Tibial artery (tissue), 4 donors: ENCODE data around the gene SNAPC2.
A peak's percentile ranks its signal among the peaks of the same experiment; 100 is the strongest.

ENCODE experiments used
- DNase-seq, 2 donors: peaks; one replicate each; pipeline ENCODE4 v3.0.0-alpha.2; 2019
- H3K27ac ChIP-seq, 2 donors: fragments of 200-600 bp; sonication (generic) in 1 of 2; 1 replicate in 1 of 2; 2 replicates in 1 of 2; pipeline ENCODE4 v1.5.1; 2018 to 2019; ENCODE audit warnings: mild to moderate bottlenecking in 1 of 2
- H3K27me3 ChIP-seq, 2 donors: fragments of 200-600 bp; sonication (generic) in 1 of 2; one replicate each; pipeline versions ENCODE4 v1.5.1 to v1.6.0; 2016 to 2019
- H3K36me3 ChIP-seq, 3 donors: fragments of 200-600 bp; sonication (generic) in 2 of 3; one replicate each; pipeline ENCODE4 v1.5.1; 2016 to 2019; ENCODE audit warnings: mild to moderate bottlenecking in 2 of 3
- H3K4me1 ChIP-seq, 4 donors: fragments of 200-600 bp; sonication (generic) in 2 of 4; 1 replicate in 3 of 4; 2 replicates in 1 of 4; pipeline ENCODE4 v1.5.1; 2016 to 2019
- H3K4me3 ChIP-seq, 2 donors: fragments of 200-600 bp; sonication (generic) in 1 of 2; 1 replicate in 1 of 2; 2 replicates in 1 of 2; pipeline ENCODE4 v1.5.1; 2018 to 2019; ENCODE audit warnings: mild to moderate bottlenecking in 2 of 2
- H3K9me3 ChIP-seq, 3 donors: fragments of 200-600 bp; sonication (generic) in 1 of 3; one replicate each; pipeline ENCODE4 v1.5.1; 2016 to 2019
- intact Hi-C: fragments of 100-400 bp; cut with DNase I; formaldehyde crosslinking; loops from one replicate; pipeline ENCODE4 v1.15.0; 2023; ENCODE audit warnings: low total_unique reads
- TF ChIP-seq, protein P1 (sequence below), 2 experiments: fragments of 200-600 bp in 1 of 2; fragments of 450-650 bp in 1 of 2; IDR thresholded peaks; one replicate each; pipeline ENCODE4 v1.5.1; 2017 to 2019; ENCODE audit warnings: antibody characterized with exemption in 2 of 2, mild to moderate bottlenecking in 1 of 2, moderate library complexity in 1 of 2

Gene SNAPC2

DNA sequence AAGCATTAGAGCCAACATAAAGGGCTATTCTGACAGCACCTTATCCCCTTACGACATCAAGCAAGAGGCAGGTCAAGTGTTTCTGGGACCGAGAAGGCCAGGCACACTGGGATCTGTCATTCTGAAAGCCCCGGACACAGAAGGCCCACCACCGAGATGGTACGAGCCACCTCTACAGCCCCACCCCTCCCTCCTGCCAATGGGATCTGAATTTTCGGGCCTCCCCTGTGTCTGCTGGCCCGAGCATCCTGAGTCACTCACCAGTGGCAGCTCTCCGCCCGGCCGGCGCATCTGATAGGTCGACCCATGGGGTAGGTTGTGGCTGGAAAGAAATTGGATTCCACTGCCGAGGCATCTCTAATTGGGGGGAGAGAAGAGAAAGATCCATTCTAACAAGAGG is 20.7 kb downstream of the SNAPC2 start:
- no peaks in the 10 kb centered on the region for H3K27me3 ChIP-seq
- H3K36me3 ChIP-seq: peaks cover 42 to 55% (median 46%) of the 10 kb centered on the region in 3 donors
- no peak overlapping the region for H3K27ac ChIP-seq
- TF ChIP-seq, protein P1, sequence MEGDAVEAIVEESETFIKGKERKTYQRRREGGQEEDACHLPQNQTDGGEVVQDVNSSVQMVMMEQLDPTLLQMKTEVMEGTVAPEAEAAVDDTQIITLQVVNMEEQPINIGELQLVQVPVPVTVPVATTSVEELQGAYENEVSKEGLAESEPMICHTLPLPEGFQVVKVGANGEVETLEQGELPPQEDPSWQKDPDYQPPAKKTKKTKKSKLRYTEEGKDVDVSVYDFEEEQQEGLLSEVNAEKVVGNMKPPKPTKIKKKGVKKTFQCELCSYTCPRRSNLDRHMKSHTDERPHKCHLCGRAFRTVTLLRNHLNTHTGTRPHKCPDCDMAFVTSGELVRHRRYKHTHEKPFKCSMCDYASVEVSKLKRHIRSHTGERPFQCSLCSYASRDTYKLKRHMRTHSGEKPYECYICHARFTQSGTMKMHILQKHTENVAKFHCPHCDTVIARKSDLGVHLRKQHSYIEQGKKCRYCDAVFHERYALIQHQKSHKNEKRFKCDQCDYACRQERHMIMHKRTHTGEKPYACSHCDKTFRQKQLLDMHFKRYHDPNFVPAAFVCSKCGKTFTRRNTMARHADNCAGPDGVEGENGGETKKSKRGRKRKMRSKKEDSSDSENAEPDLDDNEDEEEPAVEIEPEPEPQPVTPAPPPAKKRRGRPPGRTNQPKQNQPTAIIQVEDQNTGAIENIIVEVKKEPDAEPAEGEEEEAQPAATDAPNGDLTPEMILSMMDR (IDR thresholded peaks at IDR 0.05): no peak
- peaks cover 0 to 35% (median 17%) of the 10 kb centered on the region in 4 donors for H3K4me1 ChIP-seq
- DNase-seq: no peak
- intact Hi-C loops: loop anchor here (10.0 kb wide), 1 partner anchor 64 kb away; the partner anchor contains the start of gene ELAVL1
- H3K4me3 ChIP-seq: no peak overlapping the region
- no peaks in the 10 kb centered on the region for H3K9me3 ChIP-seq

DNA sequence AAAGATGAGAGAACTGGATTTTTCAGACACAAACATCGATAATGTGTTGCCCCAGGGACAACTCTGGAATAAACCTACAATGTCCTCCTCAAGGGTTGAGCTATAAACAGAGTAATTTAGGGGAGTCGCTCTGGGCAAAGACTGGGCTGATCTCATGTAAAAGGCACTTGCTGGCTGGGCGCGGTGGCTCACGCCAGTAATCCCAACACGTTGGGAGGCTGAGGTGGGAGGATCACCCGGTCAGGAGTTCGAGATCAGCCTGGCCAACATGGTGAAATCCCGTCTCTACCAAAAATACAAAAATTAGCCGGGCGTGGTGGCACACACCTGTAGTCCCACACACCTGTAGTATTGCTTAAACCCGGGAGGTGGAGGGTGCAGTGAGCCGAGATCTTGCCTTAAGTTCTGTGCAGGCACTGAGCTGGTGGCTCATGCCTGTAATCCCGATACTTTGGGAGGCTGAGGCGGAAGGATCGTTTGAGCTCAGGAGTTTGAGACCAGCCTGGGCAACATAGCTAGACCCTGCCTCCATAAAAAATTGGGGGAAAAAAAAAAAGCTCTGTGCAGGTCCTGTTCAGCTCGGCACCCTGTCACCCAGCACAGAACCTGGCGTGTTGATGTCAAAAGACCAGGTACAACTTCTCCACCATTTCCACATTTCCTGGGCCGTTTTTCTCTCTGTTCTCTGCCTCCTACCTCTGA is 21.9 kb downstream of the SNAPC2 start:
- H3K27me3 ChIP-seq: no peaks in the 10 kb centered on the region
- peaks cover 30 to 43% (median 34%) of the 10 kb centered on the region in 3 donors for H3K36me3 ChIP-seq
- no peaks in the 10 kb centered on the region for H3K9me3 ChIP-seq
- H3K4me1 ChIP-seq: peaks cover 0 to 29% (median 17%) of the 10 kb centered on the region in 4 donors
- TF ChIP-seq, protein P1 (IDR thresholded peaks at IDR 0.05): no peak
- no peak for DNase-seq
- peak overlapping the region in 1 of 2 donors; percentile 6 for H3K27ac ChIP-seq
- intact Hi-C loops: loop anchor here (10.0 kb wide), 1 partner anchor 63 kb away; the partner anchor contains the start of gene ELAVL1
- H3K4me3 ChIP-seq: peak overlapping the region; percentile 82 to 93

DNA sequence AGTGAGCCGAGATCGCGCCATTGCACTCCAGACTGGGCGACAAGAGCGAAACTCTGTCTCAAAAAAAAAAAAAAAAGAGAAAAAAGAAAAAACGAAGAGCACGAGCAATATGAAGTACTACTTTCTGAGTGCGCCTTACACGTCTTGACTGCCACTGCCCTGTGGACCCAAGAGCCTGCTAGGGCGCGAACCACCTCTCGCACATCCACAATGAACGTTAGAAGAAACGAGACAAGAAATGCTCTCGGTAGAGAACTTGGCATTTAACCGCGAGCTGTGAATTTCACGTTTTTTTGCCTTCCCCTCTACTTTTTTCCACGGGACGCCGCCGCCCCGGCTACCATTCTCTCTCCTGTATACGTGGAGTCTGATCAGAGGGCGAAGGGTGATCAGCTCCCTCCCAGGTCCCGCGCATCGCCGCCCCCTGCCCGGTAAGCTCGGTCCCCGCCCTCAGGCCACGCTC is 22.9 kb downstream of the SNAPC2 start:
- Histone ChIP-seq H3K4me3 (peak overlapping the region; percentile 82 to 93), H3K9me3 (no peaks in the 10 kb centered on the region), H3K27ac (peak overlapping the region; percentile 99 to 100), H3K36me3 (peaks cover 21 to 33% (median 25%) of the 10 kb centered on the region in 3 donors), H3K4me1 (peaks cover 0 to 29% (median 17%) of the 10 kb centered on the region in 4 donors), H3K27me3 (no peaks in the 10 kb centered on the region)
- TF ChIP-seq, protein P1 (IDR thresholded peaks at IDR 0.05): no peak
- DNase-seq: no peak
- intact Hi-C loops: loop anchor here (10.0 kb wide), 1 partner anchor 62 kb away; the partner anchor contains the start of gene ELAVL1

DNA sequence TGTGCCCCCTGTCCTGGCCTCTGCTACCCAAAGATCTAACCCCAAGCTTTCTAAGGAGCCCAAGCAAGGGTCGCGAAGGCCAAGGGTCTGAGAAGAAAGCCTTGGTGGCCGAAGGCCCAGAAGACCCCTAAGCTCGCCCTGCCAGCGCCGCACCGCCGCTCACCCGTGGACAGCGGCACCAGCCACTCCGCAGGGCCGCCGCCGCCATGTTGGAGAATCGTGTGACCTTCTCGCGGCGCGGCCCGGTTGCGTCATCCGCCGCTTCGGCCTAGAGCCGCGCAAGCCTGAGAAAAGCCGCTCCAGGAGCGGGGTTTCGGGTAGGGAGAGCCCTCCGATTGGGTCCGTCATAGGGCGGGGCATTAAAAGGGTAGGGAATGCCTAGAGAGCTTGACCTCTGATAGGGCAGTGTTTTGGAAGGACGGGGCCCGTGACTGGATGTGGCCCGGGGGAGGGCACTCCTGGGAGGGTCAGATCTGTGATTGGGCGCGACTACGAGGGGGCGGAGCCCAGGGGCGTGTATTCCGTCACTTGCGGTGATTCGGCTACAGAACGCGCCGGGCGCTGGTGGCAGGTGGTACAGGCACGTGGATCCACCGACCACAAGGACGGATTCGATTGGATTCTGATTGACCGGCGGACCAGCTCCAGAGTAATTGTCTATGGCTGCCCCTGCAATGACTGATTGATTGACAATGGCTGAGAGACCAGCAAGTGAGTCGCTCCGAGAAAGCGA is 23.5 kb downstream of the SNAPC2 start, which contains the start of gene TIMM44:
Gene TIMM44 (minus strand): TSS at position 223 of the 733 bp plus-strand sequence. CDS start 15 bp downstream, at position 208.
- H3K27ac ChIP-seq: peak within 1 kb of the TSS; percentile 99 to 100

More for the DNA sequence above, 23.5 kb downstream of the SNAPC2 start, which contains the start of gene TIMM44:
- H3K4me3 ChIP-seq: peak within 1 kb of the TSS; percentile 82 to 93
- peaks cover 0 to 29% (median 17%) of the 10 kb centered on the region in 4 donors for H3K4me1 ChIP-seq
- peak; percentile 99 to 100 for DNase-seq
- peaks cover 19 to 27% (median 20%) of the 10 kb centered on the region in 3 donors for H3K36me3 ChIP-seq
- TF ChIP-seq, protein P1 (IDR thresholded peaks at IDR 0.05): no peak
- no peaks in the 10 kb centered on the region for H3K9me3 ChIP-seq
- no peaks in the 10 kb centered on the region for H3K27me3 ChIP-seq
- intact Hi-C loops: loop anchor here (10.0 kb wide), 1 partner anchor 61 kb away; the partner anchor contains the start of gene ELAVL1
